Fibroblast of lung (primary cell): ENCODE results near the gene RGS16.

Source experiments
- CTCF ChIP-seq, 2 donors: IDR thresholded peaks in 1 of 2; conservative IDR thresholded peaks in 1 of 2; 1 replicate in 1 of 2; 2 replicates in 1 of 2; pipeline ENCODE4 v1.5.1; 2011 to 2012; ENCODE audit warnings: low read length in 2 of 2, control low read depth in 1 of 2, inconsistent platforms in 1 of 2, low read depth in 1 of 2, mild to moderate bottlenecking in 1 of 2
- EZH2 ChIP-seq: IDR thresholded peaks from 2 replicates; pipeline ENCODE4 v1.5.1; 2012; ENCODE audit warnings: low read length, control low read depth, mild to moderate bottlenecking; ENCODE audit errors: missing control alignments

GRCh38 chr1:182549811-182550210, 54.4 kb downstream of the RGS16 start:
- no peak for TF ChIP-seq CTCF (conservative IDR thresholded peaks at IDR 0.05 in 1 of 2, IDR thresholded peaks at IDR 0.05 in 1 of 2; ENCODE audit: low read depth in 1 of 2, low read length in 2 of 2)
- no peak for TF ChIP-seq EZH2
